HS-5 (cell line): Measurements from ENCODE around the gene EEF1E1.
"Not testable (repeated sequence)": the region's sequence is repeated elsewhere in the genome, so short reads cannot be mapped to it uniquely, and the experiment has no call there.

Experiments used
- DNase-seq: peaks from one replicate; pipeline ENCODE4 v3.0.0-alpha.2; 2012; ENCODE audit warnings: low read depth

The EEF1E1 gene

DNA sequence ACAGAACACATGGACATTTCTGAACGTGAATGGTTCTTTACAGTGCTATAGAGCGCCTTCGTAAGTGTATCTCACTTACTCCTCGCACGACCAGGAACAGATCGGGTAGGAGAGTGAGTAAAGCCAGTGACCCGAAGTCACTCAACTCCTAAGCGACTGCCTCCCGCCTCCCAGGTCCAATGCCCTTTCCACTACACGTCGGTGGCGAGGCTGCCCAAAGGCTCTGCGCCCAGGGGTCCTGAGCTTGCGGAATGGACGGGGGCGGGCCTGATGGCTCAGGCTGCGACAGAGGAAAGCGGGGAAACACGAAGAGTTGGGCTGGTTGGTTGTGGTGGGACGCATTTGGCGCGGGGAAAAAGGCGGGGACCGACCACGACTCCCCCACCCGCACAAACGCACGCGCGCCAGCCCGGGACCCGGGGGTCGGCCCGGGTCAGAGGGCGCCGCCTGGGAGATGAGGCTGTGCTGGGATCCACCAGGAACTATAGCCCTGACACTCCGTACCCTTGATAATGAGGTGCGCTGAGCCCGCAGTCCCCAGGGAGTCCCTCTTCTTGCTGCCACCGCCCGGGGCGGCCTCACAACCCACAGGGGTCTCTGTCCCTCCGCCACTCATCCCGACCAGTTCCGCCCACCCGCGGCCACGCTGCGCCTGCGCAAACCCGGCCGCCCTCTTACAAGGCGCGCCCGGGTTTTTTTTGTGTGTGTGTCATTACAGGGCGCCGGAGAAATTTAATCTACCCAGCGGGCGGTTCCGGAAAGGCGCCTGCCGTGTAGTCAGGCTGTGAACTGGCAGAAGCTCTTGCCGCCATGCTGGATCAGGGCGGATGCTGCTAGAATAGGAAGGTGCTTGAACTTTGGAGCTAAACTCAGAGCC is 38.3 kb downstream of the EEF1E1 start, which contains the start of gene BLOC1S5:
TSS of gene BLOC1S5 (minus strand) at position 629 of the 877 bp plus-strand sequence. CDS start at position 616, 13 bp downstream.
- DNase-seq: peak; percentile 80

- DNase-seq: no peak
These were observed 40.6 kb downstream of the EEF1E1 start for GRCh38 chr6:8061736-8062135.

- no peak for DNase-seq
These were observed 42.0 kb downstream of the EEF1E1 start for GRCh38 chr6:8060346-8060745.

DNA sequence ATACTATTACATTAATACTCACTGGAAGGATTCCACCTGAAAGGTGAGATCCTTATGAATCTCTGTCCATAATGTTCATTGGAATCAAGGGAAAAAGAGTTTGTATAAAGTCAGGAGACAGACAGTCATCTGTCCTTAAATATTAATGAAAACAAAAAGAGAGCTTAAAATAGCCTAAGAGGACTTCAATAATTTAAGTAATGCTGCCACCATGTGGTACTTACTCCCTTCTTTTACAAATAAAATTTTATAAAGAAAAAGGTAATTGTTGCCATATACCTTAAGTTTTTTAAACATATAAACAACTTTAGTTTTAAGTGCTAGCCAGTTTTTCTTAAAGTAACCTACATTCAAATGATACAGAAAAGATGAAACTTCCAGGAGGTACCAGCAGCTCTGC is 43.2 kb downstream of the EEF1E1 start:
- DNase-seq: no peak

GRCh38 chr6:8057793-8058192 is 44.6 kb downstream of the EEF1E1 start:
- DNase-seq: no peak

- no peak for DNase-seq
These were observed 45.1 kb downstream of the EEF1E1 start for GRCh38 chr6:8057263-8057662.

- DNase-seq: no peak
These were observed 48.1 kb downstream of the EEF1E1 start for GRCh38 chr6:8054276-8054675.

GRCh38 chr6:8047541-8048292 is 54.6 kb downstream of the EEF1E1 start:
- no peak for DNase-seq

- DNase-seq: not testable (repeated sequence)
These were observed 56.6 kb downstream of the EEF1E1 start for GRCh38 chr6:8045769-8046168.

DNA sequence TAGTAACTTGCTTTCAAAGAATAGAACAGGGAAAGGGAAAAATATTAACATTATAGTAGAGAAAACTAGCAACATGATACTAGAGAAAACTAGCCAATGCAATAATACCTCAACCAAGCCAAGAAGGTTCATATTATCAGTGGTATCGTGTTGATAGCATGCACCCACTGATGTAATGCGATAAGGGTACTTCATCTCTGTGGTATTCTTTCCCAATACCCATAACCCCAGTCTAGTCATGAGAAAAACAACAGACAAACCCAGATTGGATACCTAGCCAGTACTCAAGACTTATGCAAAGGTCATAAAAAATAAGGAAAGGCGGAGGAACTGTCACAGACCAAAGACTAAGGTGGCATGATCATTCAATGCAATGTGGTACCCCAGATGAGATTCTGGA is 59.1 kb downstream of the EEF1E1 start:
- DNase-seq: no peak

GRCh38 chr6:8041913-8042583 is 60.3 kb downstream of the EEF1E1 start:
- no peak for DNase-seq

GRCh38 chr6:8034107-8034506 is 68.2 kb downstream of the EEF1E1 start:
- not testable (repeated sequence) for DNase-seq

DNA sequence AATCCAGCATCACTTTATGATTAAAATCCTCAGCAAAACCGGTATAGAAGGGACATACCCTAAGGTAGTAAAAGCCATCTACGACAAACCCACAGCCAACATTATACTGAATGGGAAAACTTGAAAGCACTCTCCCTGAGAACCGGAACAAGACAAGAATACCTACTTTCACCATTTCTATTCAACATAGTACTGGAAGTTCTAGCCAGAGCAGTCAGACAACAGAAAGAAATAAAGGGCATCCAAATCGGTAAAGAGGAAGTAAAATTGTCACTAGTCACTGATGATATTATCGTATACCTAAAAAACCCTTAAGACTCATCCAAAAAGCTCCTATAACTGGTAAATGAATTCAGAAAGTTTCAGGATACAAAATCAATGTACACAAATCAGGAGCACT is 71.4 kb downstream of the EEF1E1 start:
- DNase-seq: no peak
